Activated T-cell treated with anti-CD3 and anti-CD28 coated beads, Interleukin-2, amount 50 U/mL, for 24 hours (primary cell): ENCODE measurements around the gene BTBD9.

ENCODE experiments used
- DNase-seq: peaks from one replicate; pipeline ENCODE4 v3.0.0-alpha.2; 2020
- H3K27ac Mint-ChIP-seq: 2 replicates; pipeline ENCODE4 v1.8.0; 2020; ENCODE audit warnings: mild to moderate bottlenecking, mixed read lengths
- H3K27me3 Mint-ChIP-seq: 2 replicates; pipeline ENCODE4 v1.8.0; 2020; ENCODE audit warnings: mixed read lengths
- H3K36me3 Mint-ChIP-seq: 2 replicates; pipeline ENCODE4 v1.8.0; 2020; ENCODE audit warnings: low read depth, mixed read lengths
- H3K4me1 Mint-ChIP-seq: 2 replicates; pipeline ENCODE4 v1.8.0; 2020; ENCODE audit warnings: low read depth, mixed read lengths
- H3K4me3 Mint-ChIP-seq: 2 replicates; pipeline ENCODE4 v1.8.0; 2020; ENCODE audit warnings: mild to moderate bottlenecking, moderate library complexity, mixed read lengths
- H3K9me3 Mint-ChIP-seq: 2 replicates; pipeline ENCODE4 v1.8.0; 2020; ENCODE audit warnings: mixed read lengths

The BTBD9 gene

GRCh38 chr6:38572186-38572813 is 67.4 kb downstream of the BTBD9 start:
- H3K4me1 Mint-ChIP-seq: peaks cover 29% of the 10 kb centered on the region
- H3K27me3 Mint-ChIP-seq: no peaks in the 10 kb centered on the region
- H3K9me3 Mint-ChIP-seq: no peaks in the 10 kb centered on the region
- H3K27ac Mint-ChIP-seq: peak overlapping the region; percentile 83
- DNase-seq: no peak
- H3K36me3 Mint-ChIP-seq: peaks cover 35% of the 10 kb centered on the region
- H3K4me3 Mint-ChIP-seq: peak overlapping the region; percentile 15

DNA sequence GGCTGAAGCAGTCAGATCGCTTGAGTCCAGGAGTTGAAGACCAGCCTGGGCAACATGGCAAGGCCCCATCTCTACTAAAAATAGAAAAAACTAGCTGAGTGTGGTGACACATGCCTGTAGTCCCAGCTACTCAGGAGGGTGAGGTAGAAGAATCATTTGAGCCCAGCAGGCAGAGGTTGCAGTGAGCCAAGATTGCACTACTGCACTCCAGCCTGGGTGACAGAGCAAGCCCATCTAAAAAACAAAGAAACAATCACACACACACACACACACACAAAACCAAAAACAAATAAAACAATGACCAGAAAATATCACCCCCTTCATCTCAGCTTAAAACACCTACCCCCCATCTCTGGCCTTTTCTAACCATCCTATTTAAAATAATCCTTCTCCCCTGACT is 68.0 kb downstream of the BTBD9 start:
- H3K27ac Mint-ChIP-seq: peak overlapping the region; percentile 83
- no peak for DNase-seq
- H3K4me1 Mint-ChIP-seq: peaks cover 26% of the 10 kb centered on the region
- no peaks in the 10 kb centered on the region for H3K9me3 Mint-ChIP-seq
- no peaks in the 10 kb centered on the region for H3K27me3 Mint-ChIP-seq
- H3K4me3 Mint-ChIP-seq: peak overlapping the region; percentile 15
- peaks cover 31% of the 10 kb centered on the region for H3K36me3 Mint-ChIP-seq

DNA sequence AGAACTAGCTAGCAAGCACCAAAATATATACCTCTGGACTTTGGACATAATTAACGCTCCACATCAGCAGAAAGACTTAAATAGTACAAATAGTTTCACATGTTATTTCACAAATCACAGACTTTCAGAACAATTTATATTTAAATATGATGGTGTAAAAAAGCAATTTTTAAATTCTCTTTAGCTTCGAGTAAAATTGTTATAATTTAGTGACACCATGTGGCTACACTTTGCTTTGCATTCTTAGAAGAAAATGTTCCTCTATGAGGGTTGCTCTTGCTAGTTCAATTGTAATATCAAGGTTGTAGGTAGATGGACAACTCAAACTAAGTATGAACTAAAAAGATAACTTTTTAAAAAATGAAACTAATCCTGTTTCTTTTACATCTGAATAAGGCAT is 69.0 kb downstream of the BTBD9 start:
- no peak for DNase-seq

GRCh38 chr6:38567436-38567835 is 72.3 kb downstream of the BTBD9 start:
- no peaks in the 10 kb centered on the region for H3K9me3 Mint-ChIP-seq
- H3K4me1 Mint-ChIP-seq: peaks cover 17% of the 10 kb centered on the region
- peaks cover 17% of the 10 kb centered on the region for H3K36me3 Mint-ChIP-seq
- no peak for DNase-seq
- H3K27me3 Mint-ChIP-seq: no peaks in the 10 kb centered on the region
- H3K27ac Mint-ChIP-seq: no peak overlapping the region
- no peak overlapping the region for H3K4me3 Mint-ChIP-seq

More for the DNA sequence above, 69.0 kb downstream of the BTBD9 start:
- Mint-ChIP-seq H3K4me1 (peaks cover 26% of the 10 kb centered on the region), H3K27me3 (no peaks in the 10 kb centered on the region), H3K36me3 (peaks cover 29% of the 10 kb centered on the region), H3K27ac (no peak overlapping the region), H3K4me3 (no peak overlapping the region), H3K9me3 (no peaks in the 10 kb centered on the region)

DNA sequence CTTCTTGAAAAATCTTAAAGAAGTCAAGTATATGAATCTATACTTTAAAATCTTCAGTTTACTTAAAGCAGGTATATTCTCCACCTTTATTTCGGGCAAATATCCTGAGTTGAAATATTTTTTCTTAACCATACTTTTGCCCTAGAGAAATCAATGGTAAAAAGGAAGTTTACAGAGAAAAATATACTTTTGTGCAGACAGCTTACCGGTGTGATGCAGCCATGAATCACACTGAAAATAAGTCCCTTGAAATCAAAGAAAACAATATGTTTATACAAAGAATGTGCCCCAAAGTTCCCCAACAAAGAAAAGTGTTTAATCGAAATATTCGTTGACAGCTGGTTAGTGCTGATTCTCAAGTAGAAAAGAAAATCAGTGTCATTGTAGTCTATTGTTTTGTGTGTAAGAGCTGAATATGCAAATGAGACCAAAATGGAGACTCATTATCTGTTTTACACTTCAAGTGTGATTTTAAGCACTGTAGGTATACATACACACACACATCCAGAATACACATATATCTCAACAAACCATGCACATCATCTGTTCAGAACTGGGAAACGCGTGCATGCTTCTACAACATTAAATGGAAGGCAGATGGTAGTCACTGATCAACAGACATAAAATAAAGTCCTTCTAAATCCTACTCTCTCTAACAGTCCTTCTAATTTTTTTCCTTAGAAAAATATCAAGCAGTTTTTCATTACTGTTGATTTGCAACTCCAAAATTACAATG is 73.3 kb downstream of the BTBD9 start:
- DNase-seq: no peak
- Mint-ChIP-seq H3K9me3 (no peaks in the 10 kb centered on the region), H3K27me3 (no peaks in the 10 kb centered on the region), H3K4me3 (no peak overlapping the region), H3K36me3 (peaks cover 17% of the 10 kb centered on the region), H3K4me1 (peaks cover 7% of the 10 kb centered on the region), H3K27ac (no peak overlapping the region)

GRCh38 chr6:38564301-38564700 is 75.4 kb downstream of the BTBD9 start:
- H3K4me3 Mint-ChIP-seq: no peak overlapping the region
- H3K4me1 Mint-ChIP-seq: no peaks in the 10 kb centered on the region
- H3K9me3 Mint-ChIP-seq: no peaks in the 10 kb centered on the region
- peaks cover 17% of the 10 kb centered on the region for H3K36me3 Mint-ChIP-seq
- H3K27me3 Mint-ChIP-seq: no peaks in the 10 kb centered on the region
- no peak overlapping the region for H3K27ac Mint-ChIP-seq
- no peak for DNase-seq

DNA sequence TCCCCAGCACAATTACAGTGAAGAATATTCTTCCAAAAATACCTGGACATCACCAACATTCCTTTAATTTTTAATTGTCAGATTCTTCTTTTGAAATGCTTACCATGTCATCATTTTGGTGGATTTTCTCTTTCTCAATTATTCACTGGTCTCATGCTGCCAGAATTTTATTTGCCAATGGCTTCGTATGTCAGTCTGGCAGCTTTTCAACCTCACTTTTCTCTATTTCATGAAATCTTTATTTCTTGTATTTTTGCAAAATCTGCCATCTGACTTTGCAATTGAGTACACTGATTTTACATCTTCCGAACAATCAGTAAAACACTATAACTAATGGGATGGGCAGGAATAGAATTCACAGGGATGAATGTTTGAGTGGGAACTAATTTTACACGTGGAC is 84.1 kb downstream of the BTBD9 start:
- H3K27ac Mint-ChIP-seq: no peak overlapping the region
- H3K27me3 Mint-ChIP-seq: no peaks in the 10 kb centered on the region
- no peak for DNase-seq
- no peaks in the 10 kb centered on the region for H3K9me3 Mint-ChIP-seq
- H3K4me1 Mint-ChIP-seq: peaks cover 4% of the 10 kb centered on the region
- H3K4me3 Mint-ChIP-seq: no peak overlapping the region
- H3K36me3 Mint-ChIP-seq: peaks cover 7% of the 10 kb centered on the region

DNA sequence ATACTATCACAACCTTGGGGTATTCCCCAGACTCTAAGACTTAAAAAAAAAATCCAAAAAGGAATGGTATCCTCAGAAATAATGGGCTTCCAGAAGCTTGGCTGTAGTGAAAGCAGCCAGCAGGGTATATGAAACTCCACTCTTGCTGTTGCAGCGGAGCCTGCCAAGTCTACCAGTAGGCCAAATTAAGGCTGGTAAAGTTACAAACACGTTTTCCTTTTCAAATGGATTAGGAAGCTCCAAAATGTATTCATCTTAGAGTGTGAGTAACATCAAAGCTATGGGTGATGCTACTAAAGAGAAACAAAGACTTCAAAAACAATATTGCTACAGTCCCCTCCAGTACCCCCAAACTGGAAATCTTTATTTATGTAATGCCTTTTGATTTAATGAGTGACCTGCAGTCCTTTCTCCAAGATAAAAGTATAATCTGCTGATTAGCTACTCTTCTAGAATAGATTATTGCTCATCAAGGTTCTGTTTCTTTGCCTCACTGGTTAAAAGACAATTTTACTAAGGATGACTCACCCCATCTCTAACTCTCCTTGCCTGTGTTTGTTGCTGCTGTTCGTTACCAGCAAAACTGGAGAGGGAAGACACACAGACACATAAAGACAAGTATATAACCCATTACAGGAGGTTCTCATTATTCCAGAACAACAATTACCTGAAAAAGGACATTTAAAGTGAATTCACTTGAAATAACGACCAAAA is 84.9 kb downstream of the BTBD9 start:
- Mint-ChIP-seq H3K4me1 (peaks cover 4% of the 10 kb centered on the region), H3K4me3 (no peak overlapping the region), H3K36me3 (peaks cover 7% of the 10 kb centered on the region), H3K27me3 (no peaks in the 10 kb centered on the region), H3K9me3 (no peaks in the 10 kb centered on the region), H3K27ac (no peak overlapping the region)
- no peak for DNase-seq

- no peaks in the 10 kb centered on the region for H3K27me3 Mint-ChIP-seq
Observed at GRCh38 chr6:38554014-38554413, 85.7 kb downstream of the BTBD9 start.

GRCh38 chr6:38552121-38552520 is 87.6 kb downstream of the BTBD9 start:
- Mint-ChIP-seq H3K4me1 (peaks cover 7% of the 10 kb centered on the region), H3K27ac (no peak overlapping the region), H3K9me3 (no peaks in the 10 kb centered on the region), H3K27me3 (no peaks in the 10 kb centered on the region), H3K36me3 (peaks cover 7% of the 10 kb centered on the region), H3K4me3 (no peak overlapping the region)
- DNase-seq: no peak

More at GRCh38 chr6:38554014-38554413, 85.7 kb downstream of the BTBD9 start:
- H3K27ac Mint-ChIP-seq: no peak overlapping the region
- peaks cover 7% of the 10 kb centered on the region for H3K36me3 Mint-ChIP-seq
- H3K4me3 Mint-ChIP-seq: no peak overlapping the region
- peaks cover 4% of the 10 kb centered on the region for H3K4me1 Mint-ChIP-seq
- no peak for DNase-seq
- no peaks in the 10 kb centered on the region for H3K9me3 Mint-ChIP-seq

DNA sequence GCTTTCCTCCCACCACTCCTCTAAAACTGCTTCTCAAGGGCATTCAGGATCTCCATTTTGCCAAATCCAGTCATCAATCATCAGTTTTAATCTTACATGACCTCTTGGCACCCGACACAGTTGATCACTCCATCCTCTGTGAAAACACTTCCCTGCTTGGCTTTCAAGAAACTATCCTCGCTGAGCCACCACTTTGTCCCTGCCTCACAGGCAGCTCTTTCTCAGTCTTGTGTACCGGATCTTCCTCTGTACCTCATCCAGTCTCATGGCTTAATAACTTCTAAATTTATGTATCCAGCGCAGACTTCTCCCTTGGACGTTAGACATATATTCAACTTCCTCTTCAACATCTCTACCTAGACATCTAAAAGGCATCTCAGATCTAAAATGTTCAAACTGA is 89.9 kb downstream of the BTBD9 start:
- peaks cover 3% of the 10 kb centered on the region for H3K4me1 Mint-ChIP-seq
- H3K27me3 Mint-ChIP-seq: no peaks in the 10 kb centered on the region
- no peaks in the 10 kb centered on the region for H3K9me3 Mint-ChIP-seq
- H3K4me3 Mint-ChIP-seq: no peak overlapping the region
- H3K27ac Mint-ChIP-seq: no peak overlapping the region
- DNase-seq: no peak
- H3K36me3 Mint-ChIP-seq: peaks cover 11% of the 10 kb centered on the region

GRCh38 chr6:38549180-38549579 is 90.5 kb downstream of the BTBD9 start:
- Mint-ChIP-seq H3K4me1 (peaks cover 2% of the 10 kb centered on the region), H3K4me3 (no peak overlapping the region), H3K27ac (no peak overlapping the region), H3K36me3 (peaks cover 14% of the 10 kb centered on the region), H3K9me3 (no peaks in the 10 kb centered on the region), H3K27me3 (no peaks in the 10 kb centered on the region)
- DNase-seq: no peak

GRCh38 chr6:38543022-38543421 is 96.7 kb downstream of the BTBD9 start:
- no peaks in the 10 kb centered on the region for H3K9me3 Mint-ChIP-seq
- no peak overlapping the region for H3K27ac Mint-ChIP-seq
- H3K27me3 Mint-ChIP-seq: no peaks in the 10 kb centered on the region
- peaks cover 2% of the 10 kb centered on the region for H3K4me1 Mint-ChIP-seq
- peaks cover 10% of the 10 kb centered on the region for H3K36me3 Mint-ChIP-seq
- no peak for DNase-seq
- H3K4me3 Mint-ChIP-seq: no peak overlapping the region

- Mint-ChIP-seq H3K27me3 (no peaks in the 10 kb centered on the region), H3K36me3 (peaks cover 6% of the 10 kb centered on the region), H3K4me1 (no peaks in the 10 kb centered on the region), H3K4me3 (no peak overlapping the region), H3K27ac (no peak overlapping the region), H3K9me3 (no peaks in the 10 kb centered on the region)
- DNase-seq: no peak
Observed at GRCh38 chr6:38542031-38542430, 97.7 kb downstream of the BTBD9 start.

DNA sequence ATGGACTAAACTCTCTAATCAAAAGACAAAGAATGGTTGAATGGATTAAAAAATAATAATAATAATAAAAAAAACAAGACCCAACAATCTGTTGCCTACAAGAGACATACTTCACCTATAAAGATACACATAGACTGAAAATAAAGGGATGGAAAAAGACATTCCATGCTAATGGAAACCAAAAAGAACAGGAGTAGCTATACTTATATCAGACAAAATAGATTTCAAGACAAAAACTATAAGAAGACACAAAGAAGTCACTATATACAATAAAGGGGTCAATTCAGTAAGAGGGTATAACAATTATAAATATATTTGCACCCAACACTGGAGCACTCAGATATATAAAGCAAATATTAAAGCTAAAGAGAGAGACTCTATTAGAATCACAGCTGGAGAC is 106.7 kb downstream of the BTBD9 start:
- Mint-ChIP-seq H3K36me3 (peaks cover 37% of the 10 kb centered on the region), H3K27ac (no peak overlapping the region), H3K4me3 (no peak overlapping the region), H3K4me1 (peaks cover 24% of the 10 kb centered on the region), H3K27me3 (no peaks in the 10 kb centered on the region), H3K9me3 (peaks cover 11% of the 10 kb centered on the region)
- DNase-seq: no peak
